H9 (cell line): ENCODE measurements around the gene MED10. TPM values are rescaled to one million over a fixed set of nuclear protein-coding genes. Genes with fewer than 3 reads are reported as not detected.

Experiments used
- DNase-seq: peaks from one replicate; pipeline ENCODE4 v3.0.0-alpha.2; 2017
- H2AFZ ChIP-seq: one replicate; pipeline ENCODE4 v1.6.1; 2013; ENCODE audit warnings: mild to moderate bottlenecking, low read length, control low read depth, moderate library complexity
- H2AK5ac ChIP-seq: 2 replicates; pipeline ENCODE4 v1.6.1; 2013; ENCODE audit warnings: low read length, control low read depth, mixed read lengths; ENCODE audit not compliant: insufficient read length
- H2BK120ac ChIP-seq: one replicate; pipeline ENCODE4 v1.6.1; 2013; ENCODE audit warnings: low read depth, mild to moderate bottlenecking, low read length, control low read depth, inconsistent platforms; ENCODE audit not compliant: poor library complexity, severe bottlenecking
- H2BK12ac ChIP-seq: 2 replicates; pipeline ENCODE4 v1.6.1; 2013; ENCODE audit warnings: low read length, control low read depth, mixed read lengths, low read depth; ENCODE audit not compliant: insufficient read length
- H2BK15ac ChIP-seq: 2 replicates; pipeline ENCODE4 v1.6.1; 2013; ENCODE audit warnings: low read depth, low read length, control low read depth
- H2BK20ac ChIP-seq: one replicate; pipeline ENCODE4 v1.6.1; 2013; ENCODE audit warnings: low read depth, mild to moderate bottlenecking, low read length, control low read depth, inconsistent platforms; ENCODE audit not compliant: poor library complexity, severe bottlenecking
- H2BK5ac ChIP-seq: 2 replicates; pipeline ENCODE4 v1.6.1; 2013; ENCODE audit warnings: low read length, control low read depth, mixed read lengths; ENCODE audit not compliant: insufficient read length
- H3K14ac ChIP-seq: 2 replicates; pipeline ENCODE4 v1.6.1; 2013; ENCODE audit warnings: low read length, control low read depth; ENCODE audit not compliant: insufficient read depth
- H3K18ac ChIP-seq: 2 replicates; pipeline ENCODE4 v1.6.1; 2013; ENCODE audit warnings: low read depth, mild to moderate bottlenecking, mixed read lengths, low read length, control low read depth; ENCODE audit not compliant: insufficient read length
- H3K23ac ChIP-seq: 2 replicates; pipeline ENCODE4 v1.6.1; 2013; ENCODE audit warnings: low read length, control low read depth, mixed read lengths, low read depth; ENCODE audit not compliant: insufficient read length
- H3K23me2 ChIP-seq: 2 replicates; pipeline ENCODE4 v1.6.1; 2013; ENCODE audit warnings: low read depth, mild to moderate bottlenecking, mixed read lengths, low read length, control low read depth; ENCODE audit not compliant: insufficient read length, poor library complexity, severe bottlenecking
- H3K27ac ChIP-seq: 2 replicates; pipeline ENCODE4 v1.5.1; 2013; ENCODE audit warnings: low read length, control low read depth, mixed read lengths, low read depth; ENCODE audit not compliant: insufficient read length
- H3K27me3 ChIP-seq: 2 replicates; pipeline ENCODE4 v1.6.1; 2013; ENCODE audit warnings: low read length, control low read depth, inconsistent platforms; ENCODE audit not compliant: insufficient read depth
- H3K4ac ChIP-seq: 2 replicates; pipeline ENCODE4 v1.6.1; 2013; ENCODE audit warnings: low read depth, mild to moderate bottlenecking, control low read depth, inconsistent platforms, low read length, moderate library complexity
- H3K4me1 ChIP-seq: 2 replicates; pipeline ENCODE4 v1.6.1; 2013; ENCODE audit warnings: low read length, control low read depth, inconsistent platforms; ENCODE audit not compliant: insufficient read depth
- H3K4me2 ChIP-seq: 2 replicates; pipeline ENCODE4 v1.6.1; 2013; ENCODE audit warnings: low read length, control low read depth, mixed read lengths; ENCODE audit not compliant: insufficient read length, insufficient read depth
- H3K56ac ChIP-seq: 2 replicates; pipeline ENCODE4 v1.6.1; 2013; ENCODE audit warnings: low read depth, mild to moderate bottlenecking, mixed read lengths, low read length, control low read depth; ENCODE audit not compliant: insufficient read length
- H3K79me1 ChIP-seq: 2 replicates; pipeline ENCODE4 v1.6.1; 2013; ENCODE audit warnings: low read depth, mild to moderate bottlenecking, moderate library complexity, low read length, control low read depth, inconsistent platforms; ENCODE audit not compliant: insufficient read depth, poor library complexity, severe bottlenecking
- H3K79me2 ChIP-seq: 2 replicates; pipeline ENCODE4 v1.6.1; 2013; ENCODE audit warnings: low read length, control low read depth, inconsistent platforms; ENCODE audit not compliant: insufficient read depth
- H3K9ac ChIP-seq: 2 replicates; pipeline ENCODE4 v1.6.1; 2013; ENCODE audit warnings: low read length, control low read depth, mixed read lengths; ENCODE audit not compliant: insufficient read length; ENCODE audit errors: extremely low read depth
- H3K9me3 ChIP-seq: one replicate; pipeline ENCODE4 v1.6.1; 2013; ENCODE audit warnings: low read depth, low read length, inconsistent platforms; ENCODE audit not compliant: control insufficient read depth
- H3T11ph ChIP-seq: one replicate; pipeline ENCODE4 v1.6.1; 2013; ENCODE audit warnings: mild to moderate bottlenecking, low read length, control low read depth, inconsistent platforms
- H4K20me1 ChIP-seq: one replicate; pipeline ENCODE4 v1.6.1; 2013; ENCODE audit not compliant: control insufficient read depth, insufficient read length, insufficient read depth
- H4K5ac ChIP-seq: 2 replicates; pipeline ENCODE4 v1.6.1; 2013; ENCODE audit warnings: low read depth, mild to moderate bottlenecking, mixed read lengths, low read length, control low read depth; ENCODE audit not compliant: insufficient read length
- H4K8ac ChIP-seq: replicated peaks from 2 replicates; pipeline ENCODE4 v1.6.1; 2013; ENCODE audit warnings: low read length, control low read depth, mixed read lengths, low read depth; ENCODE audit not compliant: insufficient read length
- H4K91ac ChIP-seq: 2 replicates; pipeline ENCODE4 v1.6.1; 2013; ENCODE audit warnings: low read depth, mild to moderate bottlenecking, moderate library complexity, mixed read lengths, low read length, control low read depth; ENCODE audit not compliant: insufficient read length
- H3K27ac Mint-ChIP-seq, 3 experiments: 2 replicates in 2 of 3; 3 replicates in 1 of 3; pipeline ENCODE4 v1.8.0; 2020 to 2021; ENCODE audit warnings: mixed read lengths in 3 of 3, mild to moderate bottlenecking in 1 of 3, moderate library complexity in 1 of 3
- H3K27me3 Mint-ChIP-seq: 2 replicates; pipeline ENCODE4 v1.8.0; 2021; ENCODE audit warnings: low read depth, mild to moderate bottlenecking, moderate library complexity, mixed read lengths
- H3K36me3 Mint-ChIP-seq, 3 experiments: 2 replicates in 2 of 3; 3 replicates in 1 of 3; pipeline ENCODE4 v1.8.0; 2020 to 2021; ENCODE audit warnings: low read depth in 3 of 3, mixed read lengths in 3 of 3; ENCODE audit not compliant: insufficient read depth in 1 of 3
- H3K4me1 Mint-ChIP-seq, 2 experiments: 2 replicates each; pipeline ENCODE4 v1.8.0; 2020; ENCODE audit warnings: mixed read lengths in 2 of 2
- H3K4me3 Mint-ChIP-seq, 2 experiments: 2 replicates in 1 of 2; 3 replicates in 1 of 2; pipeline ENCODE4 v1.8.0; 2020 to 2021; ENCODE audit warnings: mild to moderate bottlenecking in 2 of 2, mixed read lengths in 2 of 2, moderate library complexity in 1 of 2
- H3K9me3 Mint-ChIP-seq, 2 experiments: 2 replicates in 1 of 2; 3 replicates in 1 of 2; pipeline ENCODE4 v1.8.0; 2020; ENCODE audit warnings: mild to moderate bottlenecking in 2 of 2, mixed read lengths in 2 of 2, moderate library complexity in 1 of 2
- CTCF ChIP-seq: fragments of 200-600 bp; sonication (generic); conservative IDR thresholded peaks from 3 replicates; pipeline ENCODE4 v1.8.0; 2021; ENCODE audit warnings: antibody characterized with exemption, mild to moderate bottlenecking
- WGBS: extraction: QIAGEN DNeasy Blood & Tissue Kit; methylation state at CpG from one replicate; pipeline ENCODE4 v1.1.7; 2013; ENCODE audit warnings: missing lambda C conversion rate, low lambda C conversion rate, mixed read lengths; ENCODE audit not compliant: insufficient read length; ENCODE audit errors: extremely low coverage; 5-methylcytosine and 5-hydroxymethylcytosine counted together
- total RNA-seq: library from RNA; stranded (reverse); gene quantifications from 2 replicates; pipeline ENCODE4 v1.2.1, GENCODE V29; 2021

MED10 gene
- total RNA-seq, 1 experiment from 2014 or later: 35.3 TPM

DNA sequence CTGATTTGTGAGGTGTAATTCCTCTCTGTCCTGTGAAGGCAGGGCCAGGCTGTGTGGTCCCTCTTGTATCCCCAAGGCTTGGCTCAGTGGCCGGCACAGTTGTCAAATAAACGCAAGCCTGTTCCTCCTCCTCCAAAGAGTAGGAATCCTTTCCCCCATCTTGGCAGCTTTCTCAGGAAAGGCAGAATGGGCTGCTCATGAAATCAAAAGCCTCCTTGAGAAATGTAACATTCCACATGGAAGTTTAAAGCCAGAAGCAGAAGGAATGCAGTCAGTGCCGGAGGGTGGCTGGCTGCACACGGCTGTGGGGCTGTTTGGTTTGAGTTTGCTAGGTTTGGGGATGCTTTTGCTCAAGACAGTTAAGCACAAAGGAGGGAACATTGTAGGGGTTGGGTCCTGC, 34.5 kb upstream of the MED10 start:
- no peak for DNase-seq
- Histone ChIP-seq H3K4ac (no peak overlapping the region), H2BK20ac (no peak overlapping the region), H3K14ac (no peak overlapping the region), H3K27ac (no peak overlapping the region), H4K5ac (no peak overlapping the region), H3K9ac (no peak overlapping the region), H2AFZ (no peak overlapping the region), H3K4me1 (no peaks in the 10 kb centered on the region), H2BK120ac (no peak overlapping the region), H3T11ph (no peak overlapping the region), H2BK5ac (no peak overlapping the region), H3K56ac (no peak overlapping the region), H4K91ac (no peak overlapping the region), H2AK5ac (no peak overlapping the region), H3K79me1 (no peaks in the 10 kb centered on the region), H3K23me2 (no peaks in the 10 kb centered on the region), H3K9me3 (no peaks in the 10 kb centered on the region), H3K79me2 (no peaks in the 10 kb centered on the region), H3K27me3 (no peaks in the 10 kb centered on the region), H4K20me1 (no peaks in the 10 kb centered on the region), H3K18ac (no peak overlapping the region), H2BK12ac (no peak overlapping the region), H3K4me2 (no peak overlapping the region), H4K8ac (no peak overlapping the region), H2BK15ac (no peak overlapping the region), H3K23ac (no peak overlapping the region)
- H3K36me3 Mint-ChIP-seq: no peaks in the 10 kb centered on the region; a peak in 1 of 7 replicates
- no peak for TF ChIP-seq CTCF
- H3K4me1 Mint-ChIP-seq: no peaks in the 10 kb centered on the region
- H3K27ac Mint-ChIP-seq: no peak overlapping the region
- H3K27me3 Mint-ChIP-seq: peaks cover 23% of the 10 kb centered on the region
- H3K9me3 Mint-ChIP-seq: peaks cover under 1 to 6% of the 10 kb centered on the region in 2 experiments; a peak in 3 of 5 replicates
- no CpG with 5 or more reads among the region's 4 CpGs for WGBS
- H3K4me3 Mint-ChIP-seq: no peak overlapping the region
